ENCODE measurements around the gene PPAT.
"Not testable (repeated sequence)": the region's sequence is repeated elsewhere in the genome, so short reads cannot be mapped to it uniquely, and the experiment has no call there.

The PPAT gene

DNA sequence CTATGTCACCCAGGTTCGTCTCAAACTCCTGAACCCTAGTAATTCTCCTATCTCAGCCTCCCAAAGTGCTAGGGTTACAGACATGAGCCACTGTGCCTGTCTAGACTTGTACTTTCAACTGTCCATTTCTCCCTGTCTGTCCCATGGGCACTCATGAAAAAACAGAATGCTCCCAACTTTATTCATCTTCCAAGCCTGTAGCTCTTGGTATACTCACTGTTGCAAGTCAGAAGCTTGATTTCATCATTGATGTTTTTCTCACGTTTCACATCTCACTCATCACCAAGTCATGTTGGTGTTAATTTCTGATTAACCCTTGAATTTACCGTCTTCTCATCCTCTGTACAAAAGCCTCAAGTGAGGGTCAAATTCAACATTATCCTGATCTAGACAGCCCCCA is 24.7 kb upstream of the PPAT start:
- Mint-ChIP-seq H3K27ac (peak overlapping the region; percentile 6), H3K27me3 (no peaks in the 10 kb centered on the region), H3K36me3 (peaks cover 24% of the 10 kb centered on the region), H3K9me3 (no peaks in the 10 kb centered on the region), H3K4me3 (no peak overlapping the region), H3K4me1 (peaks cover 13% of the 10 kb centered on the region)
- ATAC-seq (ENCODE audit: low read depth) (no peak), DNase-seq (ENCODE audit: low spot score in 2 of 2) (no peak)

DNA sequence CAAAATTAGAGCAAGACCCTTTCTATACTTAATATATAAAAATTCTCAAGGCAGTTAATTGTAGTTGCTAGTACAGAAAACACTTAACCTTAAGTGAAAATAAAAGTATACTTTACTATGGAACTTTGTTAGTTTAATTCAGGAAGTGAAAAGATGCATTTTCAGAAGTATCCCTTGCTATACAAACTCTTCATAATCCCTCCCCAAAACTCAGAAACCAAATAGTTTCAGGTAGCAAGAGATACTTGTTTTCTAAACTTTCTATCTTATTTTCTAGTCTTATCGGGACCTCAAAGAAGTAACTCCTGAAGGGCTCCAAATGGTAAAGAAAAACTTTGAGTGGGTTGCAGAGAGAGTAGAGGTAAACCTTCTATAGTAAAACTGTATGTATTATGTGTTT is 14.9 kb upstream of the PPAT start:
- Mint-ChIP-seq H3K4me3 (no peak overlapping the region), H3K27me3 (no peaks in the 10 kb centered on the region), H3K9me3 (no peaks in the 10 kb centered on the region), H3K36me3 (peaks cover 18% of the 10 kb centered on the region), H3K4me1 (peaks cover 4% of the 10 kb centered on the region), H3K27ac (no peak overlapping the region)
- DNase-seq (ENCODE audit: low spot score in 2 of 2) (no peak), ATAC-seq (ENCODE audit: low read depth) (no peak)

DNA sequence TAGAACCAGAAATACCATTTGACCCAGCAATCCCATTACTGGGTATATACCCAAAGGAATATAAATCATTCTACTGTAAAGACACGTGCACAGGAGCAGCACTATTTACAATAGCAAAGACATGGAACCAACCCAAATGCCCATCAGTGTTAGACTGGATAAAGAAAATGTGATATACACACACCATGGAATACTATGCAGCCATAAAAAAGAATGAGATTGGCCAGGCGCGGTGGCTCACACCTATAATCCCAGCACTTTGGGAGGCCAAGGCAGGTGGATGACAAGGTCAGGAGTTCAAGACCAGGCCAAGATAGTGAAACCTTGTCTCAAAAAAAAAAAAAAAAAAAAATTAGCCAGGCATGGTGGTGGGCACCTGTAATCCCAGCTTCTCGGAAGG is 14.1 kb upstream of the PPAT start:
- H3K27me3 Mint-ChIP-seq; DNase-seq (ENCODE audit: low spot score in 2 of 2); H3K4me1 Mint-ChIP-seq; H3K27ac Mint-ChIP-seq; H3K4me3 Mint-ChIP-seq; H3K9me3 Mint-ChIP-seq; ATAC-seq (ENCODE audit: low read depth): not testable (repeated sequence)
- H3K36me3 Mint-ChIP-seq, result peaks cover 16% of the 10 kb centered on the region

DNA sequence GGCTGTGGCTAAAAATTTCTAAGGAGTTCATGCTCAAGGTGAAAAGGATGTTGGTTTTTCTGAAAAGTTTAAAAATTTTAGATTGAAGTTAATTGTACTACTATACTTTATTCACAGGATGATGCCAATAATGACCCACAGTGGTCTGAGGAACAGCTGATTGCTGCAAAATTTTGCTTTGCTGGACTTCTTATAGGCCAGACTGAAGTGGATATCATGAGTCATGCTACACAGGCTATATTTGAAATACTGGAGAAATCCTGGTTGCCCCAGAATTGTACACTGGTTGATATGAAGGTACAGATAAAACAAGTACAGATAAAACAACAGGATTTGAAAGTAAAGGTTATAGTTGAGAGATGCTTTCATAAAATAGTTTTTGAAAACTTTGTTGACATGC is 12.9 kb upstream of the PPAT start:
- peaks cover 4% of the 10 kb centered on the region for H3K4me1 Mint-ChIP-seq
- no peaks in the 10 kb centered on the region for H3K9me3 Mint-ChIP-seq
- no peak for DNase-seq (ENCODE audit: low spot score in 2 of 2)
- peaks cover 19% of the 10 kb centered on the region for H3K36me3 Mint-ChIP-seq
- H3K27ac Mint-ChIP-seq, result no peak overlapping the region
- no peak overlapping the region for H3K4me3 Mint-ChIP-seq
- no peaks in the 10 kb centered on the region for H3K27me3 Mint-ChIP-seq
- ATAC-seq (ENCODE audit: low read depth), result no peak

DNA sequence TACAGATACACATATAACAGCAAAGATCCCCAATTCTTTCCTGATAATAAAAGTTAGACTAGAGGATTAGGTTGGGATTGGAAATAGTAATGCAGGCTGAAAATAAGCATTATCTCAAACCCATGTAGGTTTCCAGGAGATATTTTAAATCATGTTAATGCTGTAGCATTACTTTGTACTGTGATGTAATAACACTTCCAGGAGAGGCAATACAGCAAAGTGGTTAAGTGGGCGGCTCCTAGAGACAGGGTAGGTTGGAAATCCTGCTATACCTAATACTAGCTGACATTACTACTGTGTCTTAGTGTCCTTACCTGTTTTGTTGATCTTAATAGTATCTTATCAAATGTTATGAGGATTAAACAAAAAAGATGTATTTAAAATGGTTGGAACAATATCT is 10.3 kb upstream of the PPAT start:
- Mint-ChIP-seq H3K36me3 (peaks cover 24% of the 10 kb centered on the region), H3K9me3 (no peaks in the 10 kb centered on the region), H3K27ac (no peak overlapping the region), H3K27me3 (no peaks in the 10 kb centered on the region), H3K4me3 (no peak overlapping the region), H3K4me1 (peaks cover 4% of the 10 kb centered on the region)
- DNase-seq (ENCODE audit: low spot score in 2 of 2) (no peak), ATAC-seq (ENCODE audit: low read depth) (no peak)

DNA sequence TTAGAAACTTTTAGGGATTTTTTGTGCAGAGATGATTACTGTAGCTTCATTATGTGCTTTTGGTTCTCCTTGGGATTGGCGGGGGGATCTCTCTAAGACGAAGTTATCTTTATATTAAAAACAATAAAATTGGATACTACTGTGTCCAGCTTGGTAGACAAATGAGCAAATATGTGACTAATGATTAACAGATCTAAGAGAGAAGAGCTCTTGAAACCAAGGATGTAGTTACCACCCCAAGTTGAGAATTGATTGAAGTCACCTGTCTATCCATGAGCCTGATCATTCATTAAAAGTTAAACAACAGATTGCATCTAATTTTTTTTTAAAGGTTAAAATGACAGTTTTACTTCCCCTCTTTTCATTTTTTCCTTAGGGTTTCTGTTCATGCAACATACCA is 9.3 kb upstream of the PPAT start:
- H3K36me3 Mint-ChIP-seq, result peaks cover 22% of the 10 kb centered on the region
- H3K4me3 Mint-ChIP-seq, result no peak overlapping the region
- H3K27ac Mint-ChIP-seq, result no peak overlapping the region
- no peak for DNase-seq (ENCODE audit: low spot score in 2 of 2)
- H3K4me1 Mint-ChIP-seq, result peaks cover 10% of the 10 kb centered on the region
- H3K9me3 Mint-ChIP-seq, result no peaks in the 10 kb centered on the region
- H3K27me3 Mint-ChIP-seq, result no peaks in the 10 kb centered on the region
- no peak for ATAC-seq (ENCODE audit: low read depth)

DNA sequence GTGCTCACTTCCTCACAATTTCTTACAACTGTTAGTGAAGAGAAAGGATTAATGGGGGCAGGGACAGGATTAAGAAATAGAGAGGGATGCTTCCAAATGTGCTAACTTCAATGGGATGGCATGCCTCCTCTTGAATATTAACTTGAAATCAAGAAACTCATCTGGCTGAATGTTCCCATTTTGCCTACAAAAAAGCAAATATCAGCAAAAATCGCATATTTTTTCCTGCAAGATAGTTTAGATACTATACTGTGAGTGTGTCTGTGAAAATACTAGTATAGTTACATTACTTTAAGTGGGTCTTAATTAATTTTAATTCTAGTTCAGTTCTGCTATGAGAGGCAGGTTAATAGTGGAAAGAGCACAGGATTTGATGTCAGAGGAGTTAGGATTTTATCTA is 5.6 kb upstream of the PPAT start:
- no peak for ATAC-seq (ENCODE audit: low read depth)
- peaks cover 10% of the 10 kb centered on the region for H3K36me3 Mint-ChIP-seq
- H3K27me3 Mint-ChIP-seq, result no peaks in the 10 kb centered on the region
- no peak overlapping the region for H3K27ac Mint-ChIP-seq
- no peak overlapping the region for H3K4me3 Mint-ChIP-seq
- H3K4me1 Mint-ChIP-seq, result peaks cover 14% of the 10 kb centered on the region
- no peak for DNase-seq (ENCODE audit: low spot score in 2 of 2)
- no peaks in the 10 kb centered on the region for H3K9me3 Mint-ChIP-seq

DNA sequence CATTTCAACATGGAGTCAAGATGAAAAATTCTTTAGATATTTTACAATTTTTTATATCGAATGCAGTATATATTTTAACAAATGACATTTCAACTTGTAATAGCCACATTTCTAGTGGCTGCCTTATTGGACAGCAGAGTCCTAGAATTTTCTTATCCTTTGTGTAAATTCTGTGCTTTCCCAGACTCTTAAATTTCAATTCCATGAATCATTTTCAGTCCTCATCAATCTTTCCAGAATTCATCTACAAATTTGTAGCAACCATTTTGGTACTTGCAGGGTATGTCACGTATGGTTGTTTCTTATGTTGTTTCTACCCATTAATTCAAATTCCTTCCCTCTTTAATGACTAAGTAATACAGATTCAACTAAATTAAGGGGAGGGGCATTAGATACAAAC is 3.4 kb upstream of the PPAT start:
- DNase-seq (ENCODE audit: low spot score in 2 of 2) (no peak), ATAC-seq (ENCODE audit: low read depth) (no peak)
- no peaks in the 10 kb centered on the region for H3K27me3 Mint-ChIP-seq
- no peak overlapping the region for H3K4me3 Mint-ChIP-seq
- peaks cover 8% of the 10 kb centered on the region for H3K36me3 Mint-ChIP-seq
- H3K4me1 Mint-ChIP-seq, result peaks cover 19% of the 10 kb centered on the region
- H3K9me3 Mint-ChIP-seq, result no peaks in the 10 kb centered on the region
- H3K27ac Mint-ChIP-seq, result no peak overlapping the region

DNA sequence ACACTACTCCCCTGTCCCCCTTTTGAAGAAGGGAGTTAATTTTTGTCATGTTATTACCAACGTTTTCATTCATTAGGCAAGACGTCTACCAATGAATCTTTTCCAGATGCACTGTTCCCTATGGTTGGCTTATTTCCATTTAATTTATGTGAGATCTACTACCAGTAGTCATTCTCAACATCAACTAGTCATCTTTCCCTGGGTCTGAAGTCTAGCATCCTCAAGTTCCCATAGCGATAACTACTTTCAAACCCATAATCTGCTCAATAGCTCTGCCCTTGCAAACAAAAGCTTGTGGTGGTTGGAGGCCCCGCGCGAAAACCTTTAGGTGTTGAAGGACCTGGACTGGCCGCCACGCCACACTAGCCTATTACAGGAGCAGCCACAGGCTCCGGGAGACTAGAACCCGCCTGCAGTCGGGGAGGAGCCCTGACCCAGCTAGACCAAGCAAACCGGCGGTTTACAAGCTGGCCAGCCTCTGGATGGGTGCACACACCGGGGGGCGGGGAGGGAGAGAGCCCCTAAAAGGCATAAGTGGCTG is 746 bp downstream of the PPAT start:
- H3K9me3 Mint-ChIP-seq, result no peaks in the 10 kb centered on the region
- H3K27me3 Mint-ChIP-seq, result no peaks in the 10 kb centered on the region
- H3K4me1 Mint-ChIP-seq, result peaks cover 12% of the 10 kb centered on the region
- peak overlapping the region; percentile 76 for H3K27ac Mint-ChIP-seq
- peak in 1 of 2 donors; percentile 9 for DNase-seq (ENCODE audit: low spot score in 2 of 2)
- no peaks in the 10 kb centered on the region for H3K36me3 Mint-ChIP-seq
- ATAC-seq (ENCODE audit: low read depth), result no peak
- H3K4me3 Mint-ChIP-seq, result peak overlapping the region; percentile 91

DNA sequence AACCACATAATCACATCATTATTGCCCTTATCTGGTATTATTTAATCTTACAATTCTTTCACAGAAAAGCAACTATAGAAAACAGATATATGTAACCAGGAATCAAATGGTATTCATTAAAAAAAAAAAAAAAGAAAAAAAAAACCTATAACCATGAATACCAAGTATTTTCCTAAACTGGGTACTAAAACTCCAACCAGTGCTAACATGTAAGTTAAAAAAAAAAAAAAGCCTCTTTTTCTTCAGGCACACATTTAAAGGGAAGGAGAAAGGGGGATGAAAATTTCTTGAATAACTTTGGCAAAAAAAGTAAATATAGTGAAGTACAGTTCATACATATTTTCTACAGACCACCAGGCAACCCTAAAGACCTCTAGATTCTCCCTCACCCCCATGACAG is 2.1 kb downstream of the PPAT start:
- peak overlapping the region; percentile 14 for H3K4me3 Mint-ChIP-seq
- DNase-seq (ENCODE audit: low spot score in 2 of 2) (no peak), ATAC-seq (ENCODE audit: low read depth) (no peak)
- H3K4me1 Mint-ChIP-seq, result peaks cover 12% of the 10 kb centered on the region
- H3K9me3 Mint-ChIP-seq, result no peaks in the 10 kb centered on the region
- H3K27me3 Mint-ChIP-seq, result no peaks in the 10 kb centered on the region
- H3K36me3 Mint-ChIP-seq, result no peaks in the 10 kb centered on the region
- H3K27ac Mint-ChIP-seq, result no peak overlapping the region

DNA sequence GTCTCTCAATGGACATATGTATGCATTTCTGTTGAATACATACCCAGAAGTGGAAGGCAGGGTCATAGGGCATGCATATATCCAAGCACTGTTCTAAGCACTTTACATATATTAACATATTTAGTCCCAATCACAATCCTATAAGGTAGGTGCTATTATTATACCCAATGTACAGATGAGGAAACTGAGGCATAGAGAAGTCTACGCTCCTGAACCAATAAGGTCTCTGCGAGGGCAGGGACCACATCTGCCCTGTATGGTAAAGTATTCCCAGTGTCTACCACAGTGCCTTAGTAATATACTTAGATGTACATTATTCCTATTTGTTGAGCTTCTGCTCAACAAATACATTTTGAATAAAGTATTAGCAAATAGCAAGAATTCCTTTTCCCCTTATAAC is 5.2 kb downstream of the PPAT start:
- H3K36me3 Mint-ChIP-seq, result peaks cover 3% of the 10 kb centered on the region
- no peak overlapping the region for H3K4me3 Mint-ChIP-seq
- ATAC-seq (ENCODE audit: low read depth), result no peak
- H3K27me3 Mint-ChIP-seq, result no peaks in the 10 kb centered on the region
- no peak overlapping the region for H3K27ac Mint-ChIP-seq
- no peak for DNase-seq (ENCODE audit: low spot score in 2 of 2)
- peaks cover 11% of the 10 kb centered on the region for H3K4me1 Mint-ChIP-seq
- peaks cover 2% of the 10 kb centered on the region for H3K9me3 Mint-ChIP-seq

DNA sequence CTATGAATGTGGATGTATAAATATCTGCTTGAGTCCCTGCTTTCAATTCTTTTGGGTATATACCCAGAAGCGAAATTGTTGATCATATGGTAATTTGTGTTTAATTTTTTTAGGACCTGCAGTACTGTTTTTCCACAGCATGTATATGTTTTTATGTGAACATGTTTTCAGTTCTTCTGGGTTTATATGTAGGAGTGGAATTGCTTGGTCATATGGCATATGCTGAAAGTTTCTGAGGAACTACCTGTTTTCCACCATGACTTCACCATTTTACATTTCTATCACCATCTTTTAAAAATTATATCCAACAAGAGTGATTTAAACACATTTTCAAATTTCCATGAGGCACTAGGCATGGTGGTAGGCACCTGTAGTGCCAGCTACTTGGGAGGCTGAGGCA is 8.2 kb downstream of the PPAT start:
- DNase-seq (ENCODE audit: low spot score in 2 of 2), result no peak
- H3K27ac Mint-ChIP-seq, result no peak overlapping the region
- H3K36me3 Mint-ChIP-seq, result peaks cover 3% of the 10 kb centered on the region

DNA sequence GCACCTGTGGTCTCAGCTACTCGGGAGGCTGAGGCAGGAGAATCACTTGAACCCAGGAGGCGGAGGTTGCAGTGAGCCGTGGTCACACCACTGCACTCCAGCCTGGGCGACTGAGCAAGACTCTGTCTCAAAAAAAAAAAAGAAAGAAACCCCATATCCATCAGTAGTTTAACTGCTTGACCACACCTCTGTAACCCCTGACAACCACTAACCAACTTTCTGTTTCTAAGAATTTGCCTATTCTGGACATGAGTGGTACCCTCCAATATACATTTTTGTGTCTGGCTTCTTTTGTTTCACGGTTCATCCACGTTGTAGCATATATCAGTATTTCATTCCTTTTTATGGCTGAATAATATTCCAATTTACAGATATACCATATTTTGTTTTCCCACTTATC is 9.1 kb downstream of the PPAT start:
- H3K27me3 Mint-ChIP-seq, result no peaks in the 10 kb centered on the region
- peaks cover 6% of the 10 kb centered on the region for H3K4me1 Mint-ChIP-seq
- no peak overlapping the region for H3K27ac Mint-ChIP-seq
- ATAC-seq (ENCODE audit: low read depth) (no peak), DNase-seq (ENCODE audit: low spot score in 2 of 2) (no peak)
- peaks cover 2% of the 10 kb centered on the region for H3K9me3 Mint-ChIP-seq
- no peak overlapping the region for H3K4me3 Mint-ChIP-seq
- H3K36me3 Mint-ChIP-seq, result peaks cover 3% of the 10 kb centered on the region

More for the DNA sequence above, 8.2 kb downstream of the PPAT start:
- H3K4me3 Mint-ChIP-seq, result no peak overlapping the region
- no peaks in the 10 kb centered on the region for H3K27me3 Mint-ChIP-seq
- peaks cover 6% of the 10 kb centered on the region for H3K4me1 Mint-ChIP-seq
- no peak for ATAC-seq (ENCODE audit: low read depth)
- H3K9me3 Mint-ChIP-seq, result peaks cover 2% of the 10 kb centered on the region

DNA sequence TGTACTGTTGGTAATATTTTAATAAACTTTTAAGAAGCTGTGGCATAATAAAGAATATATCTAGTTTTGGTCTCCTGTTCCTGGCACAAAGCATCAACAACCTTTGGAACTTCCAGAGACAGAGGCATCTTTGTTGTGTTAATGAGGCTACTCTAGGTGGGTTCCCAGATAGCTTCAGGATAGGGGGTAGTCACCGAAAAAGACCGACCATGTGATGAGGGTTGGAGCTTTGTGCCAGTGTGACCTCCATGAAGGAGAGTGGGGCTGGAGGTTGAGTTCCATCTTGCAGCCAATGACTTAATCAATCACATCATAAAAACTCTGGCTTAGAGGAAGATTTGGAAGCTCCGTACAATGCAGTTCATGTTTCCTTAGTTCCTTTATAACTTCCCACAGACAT is 9.9 kb downstream of the PPAT start:
- no peaks in the 10 kb centered on the region for H3K27me3 Mint-ChIP-seq
- no peak overlapping the region for H3K4me3 Mint-ChIP-seq
- H3K9me3 Mint-ChIP-seq, result peaks cover 2% of the 10 kb centered on the region
- H3K27ac Mint-ChIP-seq, result no peak overlapping the region
- peaks cover 3% of the 10 kb centered on the region for H3K36me3 Mint-ChIP-seq
- DNase-seq (ENCODE audit: low spot score in 2 of 2) (no peak), ATAC-seq (ENCODE audit: low read depth) (no peak)
- H3K4me1 Mint-ChIP-seq, result peaks cover 6% of the 10 kb centered on the region

DNA sequence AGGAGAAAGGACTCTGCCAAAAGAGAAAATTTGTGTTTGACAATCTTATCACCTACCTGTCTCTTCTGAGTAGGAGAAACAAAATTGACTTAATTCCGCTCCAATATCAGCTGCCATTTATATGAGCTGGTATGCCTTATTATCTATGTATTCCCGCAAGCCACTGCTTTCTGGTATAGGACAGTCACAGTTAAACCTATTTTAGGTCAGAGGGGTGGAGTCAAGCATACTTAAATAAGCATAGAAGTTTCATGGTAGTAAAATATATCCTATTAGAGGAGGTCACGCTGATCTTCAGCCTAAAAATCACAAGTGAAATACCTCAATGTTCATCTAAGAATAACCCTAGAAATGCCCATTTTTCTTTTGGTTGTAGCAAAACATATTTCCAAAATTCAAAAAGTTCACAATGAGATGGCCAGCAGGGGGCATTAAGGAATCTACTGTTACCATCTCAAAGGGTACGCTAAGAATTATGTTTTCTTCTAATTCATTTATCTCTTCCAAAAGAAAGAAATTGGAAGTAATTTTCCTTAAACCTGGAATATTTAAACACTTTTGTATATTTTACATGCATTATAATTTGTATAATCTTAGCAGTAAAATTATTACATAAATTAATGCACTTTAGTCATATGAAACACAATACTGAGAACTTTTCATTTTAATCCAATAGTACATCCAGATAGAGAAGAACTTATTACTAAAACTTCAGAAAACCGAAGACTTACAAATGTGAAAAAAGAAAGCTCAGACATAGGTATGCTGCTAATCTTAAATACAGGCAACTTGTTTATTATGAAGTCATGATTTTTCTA is 10.5 kb downstream of the PPAT start:
- Mint-ChIP-seq H3K4me3 (no peak overlapping the region), H3K27me3 (no peaks in the 10 kb centered on the region), H3K4me1 (peaks cover 6% of the 10 kb centered on the region), H3K9me3 (peaks cover 2% of the 10 kb centered on the region), H3K36me3 (peaks cover 3% of the 10 kb centered on the region), H3K27ac (no peak overlapping the region)
- ATAC-seq (ENCODE audit: low read depth) (peak; percentile 35), DNase-seq (ENCODE audit: low spot score in 2 of 2) (peak in 1 of 2 donors; percentile 37)

Data from memory B cell (primary cell).